GM21367 (cell line): ENCODE measurements around the gene C5orf63.
"Not testable (repeated sequence)": the region's sequence is repeated elsewhere in the genome, so short reads cannot be mapped to it uniquely, and the experiment has no call there.

ENCODE experiments used
- ATAC-seq: cut with Tn5 transposase; IDR thresholded peaks from one replicate; pipeline ENCODE4 v1.9.1; 2021; ENCODE audit not compliant: unreplicated experiment

The C5orf63 gene

DNA sequence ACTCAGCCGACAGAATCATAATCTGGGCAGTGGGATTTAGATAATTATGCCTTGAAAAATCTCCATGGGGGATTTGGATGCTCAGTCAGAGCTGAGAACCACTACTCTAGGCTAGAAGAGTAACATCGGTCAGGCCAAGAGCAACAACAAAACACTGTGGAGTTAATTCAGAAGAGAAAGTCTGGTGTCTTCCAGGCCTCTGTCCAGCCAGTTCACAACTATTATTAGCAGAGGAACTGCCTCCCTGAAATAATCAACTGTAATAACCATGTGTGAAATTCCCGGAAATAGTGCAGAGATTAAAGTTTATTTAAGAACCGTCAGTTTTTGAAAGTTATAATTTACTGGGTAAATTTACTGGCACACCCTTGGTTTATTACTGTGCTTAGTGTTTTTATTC is 34.8 kb downstream of the C5orf63 start:
- no peak for ATAC-seq

DNA sequence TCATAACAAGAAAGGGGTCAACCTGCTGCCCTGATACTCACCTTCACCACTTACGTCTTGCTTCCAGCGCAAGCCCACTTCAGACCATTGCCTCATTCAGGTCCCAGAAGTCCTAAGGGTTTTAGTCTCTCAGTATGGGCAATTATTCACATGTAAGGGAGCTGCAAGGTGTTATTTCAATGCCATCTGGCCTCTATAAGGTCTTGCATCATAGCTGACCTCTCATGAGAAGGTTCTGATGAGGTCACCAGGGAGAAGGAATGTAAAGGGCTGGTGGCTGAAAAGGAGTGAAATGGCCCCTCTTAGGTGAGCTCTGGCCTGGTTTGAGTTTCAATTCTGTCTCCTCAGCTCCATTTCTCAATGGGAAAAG is 41.5 kb downstream of the C5orf63 start:
- no peak for ATAC-seq

DNA sequence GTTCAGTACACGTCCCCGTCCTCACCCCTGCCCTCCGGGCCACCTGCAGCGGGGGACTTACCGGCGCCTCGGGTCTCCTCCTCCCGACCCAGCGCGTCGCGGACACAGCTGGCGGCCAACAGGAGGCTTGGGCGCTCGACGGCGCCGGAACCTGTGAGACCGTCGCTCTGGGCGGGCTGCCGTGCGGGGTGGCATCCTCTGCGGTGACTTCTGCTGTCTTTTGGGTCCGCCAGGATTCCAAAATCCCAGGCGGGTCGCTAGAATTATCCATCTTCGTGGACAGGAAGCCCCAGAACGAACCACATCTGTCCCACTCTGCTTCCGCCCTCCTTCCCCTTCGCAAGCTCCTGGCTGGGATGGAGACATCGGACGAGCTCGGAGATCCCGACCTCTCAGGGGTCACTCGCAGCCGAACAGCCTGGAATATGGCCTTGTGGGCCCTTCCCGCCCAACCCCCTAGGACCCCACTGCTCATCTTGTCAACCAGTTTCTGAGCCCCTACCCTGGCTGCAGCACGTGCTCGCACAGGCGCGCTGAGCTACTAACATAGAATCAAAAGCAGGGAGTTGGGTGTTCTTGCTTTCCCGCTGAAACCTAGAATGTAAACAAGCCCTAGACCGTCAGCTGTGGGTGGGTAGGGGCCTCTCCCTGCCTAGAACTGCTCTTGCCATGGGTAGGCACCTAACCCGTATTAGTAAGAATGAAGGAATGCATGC is 42.0 kb downstream of the C5orf63 start:
- peak; percentile 6 for ATAC-seq

DNA sequence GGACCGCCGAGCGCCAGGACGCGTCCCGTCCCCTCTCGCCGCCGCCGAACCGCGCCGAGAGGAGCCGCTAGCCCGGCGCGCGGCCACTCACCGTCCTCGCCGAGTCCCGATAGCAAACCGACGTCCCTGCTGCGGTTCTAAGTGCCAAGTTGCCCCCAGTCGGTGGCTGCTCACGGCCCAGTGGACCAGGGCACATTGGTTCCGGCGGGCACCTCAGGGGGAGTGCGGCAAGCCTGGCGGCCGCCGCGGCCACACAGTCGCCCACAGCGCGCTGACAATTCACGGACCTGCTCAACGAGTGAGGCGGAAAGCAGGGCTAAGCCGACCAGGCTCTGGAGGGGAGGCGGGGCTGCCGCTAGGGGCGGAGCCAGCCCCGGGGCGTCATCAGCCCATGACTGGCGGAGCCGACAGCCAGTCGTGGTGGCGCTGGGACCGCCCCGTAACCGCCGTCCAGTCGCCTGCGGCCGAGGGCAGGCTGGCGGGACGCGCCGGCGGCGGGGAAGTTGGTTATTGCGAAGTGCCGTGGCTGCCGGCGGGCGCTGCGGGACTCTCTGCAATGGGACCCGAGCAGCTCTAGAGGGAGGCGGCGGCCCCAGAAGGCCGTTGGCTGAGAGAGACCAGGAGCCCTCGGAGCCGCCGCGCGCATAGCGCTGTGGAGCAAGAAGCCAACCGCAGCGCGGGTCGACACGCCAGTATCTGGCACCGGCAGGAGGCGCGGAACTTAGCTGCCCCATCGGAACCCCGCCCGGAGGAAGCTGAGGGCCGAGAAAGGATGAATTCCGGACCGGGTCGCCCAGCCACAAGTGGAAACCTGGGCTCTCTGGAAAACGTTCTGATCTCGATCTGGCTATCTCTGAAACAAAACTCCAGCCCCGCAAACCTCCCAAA is 42.8 kb downstream of the C5orf63 start, which contains the start of gene MARCHF3:
MARCHF3 (minus strand) TSS at position 300 of the 888 bp plus-strand sequence. CDS start 112,387 bp downstream, outside the sequence.
- ATAC-seq = peak; percentile 97

DNA sequence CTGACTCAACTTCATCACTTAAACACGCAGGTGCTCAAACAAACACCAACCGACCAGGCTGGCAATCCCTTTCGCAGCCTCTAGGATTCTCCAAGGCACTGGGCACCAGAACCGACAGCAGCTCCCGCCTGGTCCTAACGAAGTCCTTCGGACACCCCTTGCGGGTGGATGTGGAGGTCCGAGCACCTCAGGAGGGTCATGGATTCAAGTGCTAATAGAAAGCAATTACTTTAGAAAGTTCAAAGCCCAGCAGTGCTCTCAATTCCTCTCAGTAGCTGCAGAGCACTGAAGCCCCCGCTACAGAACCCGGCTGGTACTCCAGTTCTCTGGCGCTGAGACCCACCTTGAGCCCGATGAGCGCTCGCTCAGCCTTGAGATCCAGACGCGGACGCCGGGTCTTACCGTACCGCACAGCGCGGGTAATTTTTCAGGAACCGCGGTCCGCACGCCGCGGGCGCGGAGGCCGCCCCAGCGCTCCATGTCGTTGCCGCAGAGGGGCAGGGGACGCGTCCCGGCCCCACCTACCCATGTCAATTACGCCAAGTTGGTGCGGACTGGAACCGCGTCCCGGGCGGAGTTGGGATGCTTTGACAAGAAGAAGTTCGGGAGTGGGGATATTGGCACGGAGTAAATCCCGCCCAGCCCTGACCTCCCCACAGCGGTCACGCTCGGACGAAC is 43.6 kb downstream of the C5orf63 start:
- ATAC-seq = no peak

DNA sequence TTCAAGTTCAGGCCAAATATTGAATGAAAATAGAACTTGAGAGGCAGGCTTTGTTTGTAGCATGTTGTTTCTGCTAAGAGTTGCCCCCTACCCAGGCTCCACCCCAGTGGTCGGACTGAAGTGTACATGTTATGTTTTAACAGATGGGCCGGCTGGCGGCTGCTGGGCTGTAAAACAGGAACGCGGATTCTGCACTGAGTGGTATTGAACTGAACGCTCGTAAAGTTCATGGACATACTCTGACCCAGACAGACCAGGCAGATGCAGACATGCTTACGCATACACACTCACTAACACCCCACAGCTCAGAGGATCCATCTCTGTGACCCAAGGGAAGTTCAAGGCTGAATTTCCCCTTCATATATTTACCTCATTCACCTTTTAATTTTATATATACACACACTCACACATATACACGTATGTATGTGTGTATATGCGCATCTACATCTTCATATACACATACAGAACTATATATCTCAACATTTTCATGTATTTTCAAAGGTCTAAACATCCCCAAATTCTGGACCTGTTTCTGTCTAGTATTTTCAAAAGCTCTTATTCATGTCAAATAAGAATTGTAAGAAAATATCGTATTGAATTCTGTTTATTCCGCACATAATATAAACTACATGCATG is 44.4 kb downstream of the C5orf63 start:
- ATAC-seq = no peak

DNA sequence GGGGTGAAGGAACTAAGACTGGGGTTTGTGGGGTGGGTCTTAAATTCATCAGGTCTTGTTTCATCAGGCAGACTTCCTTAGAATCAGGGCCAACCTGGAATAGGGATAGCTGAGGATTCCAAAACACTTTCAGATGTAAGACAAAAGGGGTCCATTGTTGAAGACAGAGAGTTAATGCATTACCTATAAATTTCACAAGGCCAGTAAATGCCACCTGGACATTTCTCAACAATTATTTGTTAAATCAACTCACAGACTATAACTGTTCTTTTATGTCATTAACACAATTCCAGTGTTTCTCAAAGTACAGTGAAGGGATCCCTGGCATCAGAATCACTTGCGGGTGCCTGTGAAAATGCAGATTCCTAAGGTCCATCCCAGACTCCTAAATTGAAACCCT is 45.8 kb downstream of the C5orf63 start:
- no peak for ATAC-seq

DNA sequence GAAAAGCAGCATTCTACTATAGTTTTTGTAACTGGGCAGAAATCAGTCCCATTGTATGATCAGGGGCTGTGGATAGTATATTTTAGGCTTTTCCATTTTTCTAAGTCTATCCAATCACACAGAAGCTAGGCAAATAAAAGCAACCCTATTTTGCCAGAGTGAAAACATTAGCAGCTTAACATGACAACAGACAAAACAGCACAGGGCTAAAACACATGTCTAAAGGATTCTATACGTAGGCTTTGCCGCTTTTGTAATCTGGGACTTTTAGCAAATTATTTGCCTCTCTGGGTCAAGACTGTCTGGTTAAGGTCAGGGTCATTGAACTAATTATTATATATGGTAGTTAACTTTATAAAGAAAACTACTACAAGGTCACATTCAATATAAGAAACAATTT is 47.1 kb downstream of the C5orf63 start:
- no peak for ATAC-seq

DNA sequence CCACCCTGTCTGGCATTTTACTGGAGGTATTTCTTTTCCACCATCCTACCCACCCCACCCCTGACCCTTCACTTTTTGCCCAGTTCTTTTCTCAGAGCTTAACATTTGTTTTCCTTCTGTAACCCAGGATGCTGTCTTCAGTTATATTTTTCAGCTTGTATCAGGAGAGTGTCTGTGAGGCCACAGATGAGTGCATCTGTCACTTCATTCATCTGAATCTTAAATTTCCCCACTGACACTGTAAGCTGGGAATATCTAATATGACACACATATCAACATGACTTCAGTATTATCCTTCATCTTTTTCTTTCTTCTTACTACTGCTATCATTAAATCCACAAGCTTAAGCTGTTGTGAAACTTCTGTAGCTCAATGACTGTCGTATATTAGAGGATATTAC is 47.8 kb downstream of the C5orf63 start:
- no peak for ATAC-seq

DNA sequence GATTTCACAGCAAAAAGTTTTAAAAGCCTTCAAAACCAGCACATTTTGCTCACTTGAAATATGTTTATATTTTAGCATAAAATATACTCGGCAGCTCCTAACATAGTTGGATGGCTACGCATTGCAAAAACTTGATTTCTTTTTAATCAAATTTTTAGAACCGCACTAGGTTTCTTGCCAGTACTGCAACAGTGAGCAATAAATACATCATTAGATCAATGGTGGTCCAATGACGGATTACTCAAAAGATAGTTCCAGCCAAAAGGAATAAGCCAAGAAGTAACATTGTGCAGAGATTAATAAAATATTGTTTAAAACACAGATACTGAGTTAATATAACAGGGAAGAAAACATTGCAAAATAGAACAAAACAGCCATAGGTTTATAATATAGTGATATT is 48.5 kb downstream of the C5orf63 start:
- no peak for ATAC-seq

DNA sequence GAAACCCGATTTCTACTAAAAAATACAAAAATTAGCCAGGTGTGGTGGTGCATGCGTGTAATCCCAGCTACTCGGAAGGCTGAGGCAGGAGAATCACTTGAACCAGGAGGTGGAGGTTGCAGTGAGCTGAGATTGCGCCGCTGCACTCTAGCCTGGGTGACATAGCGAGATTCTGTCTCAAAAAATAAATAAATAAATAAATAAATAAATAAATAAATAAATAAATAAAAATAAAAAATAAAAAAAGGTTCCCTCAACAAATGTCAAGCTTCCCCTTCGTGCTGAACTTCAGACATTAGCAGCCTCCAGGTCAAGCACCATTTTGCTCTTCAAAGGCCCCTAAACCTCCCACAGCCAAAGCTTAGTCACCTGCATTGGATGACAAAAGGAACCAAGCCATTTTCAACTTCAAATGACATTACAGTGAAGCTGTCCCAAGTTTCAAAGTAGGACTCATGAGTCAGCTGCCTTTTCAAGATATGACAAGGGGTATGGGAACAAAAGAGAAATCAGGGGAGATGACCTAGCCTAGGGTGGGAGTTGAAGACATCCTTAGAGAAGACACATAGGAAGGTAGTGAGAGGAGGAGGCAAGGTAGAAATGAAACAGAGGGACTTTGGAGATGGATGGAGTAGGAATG is 49.6 kb downstream of the C5orf63 start:
- not testable (repeated sequence) for ATAC-seq

DNA sequence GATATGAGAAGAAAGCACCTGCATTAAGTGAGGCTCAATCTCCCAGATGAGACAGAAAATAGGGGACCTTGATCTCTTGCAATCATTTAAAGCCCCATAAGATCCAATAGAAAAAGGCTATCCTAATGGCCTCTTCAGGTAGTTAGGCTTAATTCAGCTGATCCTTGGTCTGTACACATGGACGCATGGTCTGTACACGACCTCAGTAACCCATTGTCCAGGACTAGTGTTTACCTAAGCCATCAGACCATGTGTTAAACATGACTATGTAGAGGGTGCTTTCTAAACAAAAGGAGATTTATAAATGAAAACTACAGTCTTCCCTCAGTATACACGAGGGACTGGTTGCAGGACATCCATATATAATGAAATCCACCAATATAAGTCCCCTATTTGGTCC is 50.5 kb downstream of the C5orf63 start:
- no peak for ATAC-seq

DNA sequence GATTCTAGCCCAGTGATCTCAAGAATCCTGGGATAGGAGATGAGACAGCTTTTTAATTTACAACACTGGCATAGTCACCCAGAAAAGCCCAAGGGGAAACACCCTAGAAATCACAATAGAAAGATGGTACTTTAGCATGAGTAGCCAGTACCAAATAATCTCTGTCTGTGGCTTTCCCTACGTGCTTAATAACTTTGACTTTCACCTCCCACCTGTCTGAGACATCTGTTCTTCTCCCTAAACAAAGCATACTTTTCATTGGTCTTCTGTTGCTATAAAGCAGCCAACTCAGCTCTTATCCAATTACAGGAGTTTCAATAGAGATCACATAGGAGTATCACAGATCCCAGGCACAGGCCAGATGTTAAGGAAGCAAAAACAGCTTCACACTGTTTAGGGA is 53.4 kb downstream of the C5orf63 start:
- ATAC-seq = no peak

DNA sequence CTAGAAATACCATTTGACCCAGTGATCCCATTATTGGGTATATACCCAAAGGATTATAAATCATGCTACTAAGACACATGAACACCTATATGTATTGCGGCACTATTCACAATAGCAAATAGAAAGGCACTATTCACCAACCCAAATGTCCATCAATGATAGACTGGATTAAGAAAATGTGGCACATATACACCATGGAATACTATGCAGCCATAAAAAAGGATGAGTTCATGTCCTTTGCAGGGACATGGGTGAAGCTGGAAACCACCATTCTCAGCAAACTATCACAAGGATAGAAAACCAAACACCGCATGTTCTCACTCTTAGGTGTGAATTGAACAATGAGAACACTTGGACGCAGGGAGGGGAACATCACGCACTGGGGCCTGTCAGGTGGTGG is 56.6 kb downstream of the C5orf63 start:
- ATAC-seq = not testable (repeated sequence)

DNA sequence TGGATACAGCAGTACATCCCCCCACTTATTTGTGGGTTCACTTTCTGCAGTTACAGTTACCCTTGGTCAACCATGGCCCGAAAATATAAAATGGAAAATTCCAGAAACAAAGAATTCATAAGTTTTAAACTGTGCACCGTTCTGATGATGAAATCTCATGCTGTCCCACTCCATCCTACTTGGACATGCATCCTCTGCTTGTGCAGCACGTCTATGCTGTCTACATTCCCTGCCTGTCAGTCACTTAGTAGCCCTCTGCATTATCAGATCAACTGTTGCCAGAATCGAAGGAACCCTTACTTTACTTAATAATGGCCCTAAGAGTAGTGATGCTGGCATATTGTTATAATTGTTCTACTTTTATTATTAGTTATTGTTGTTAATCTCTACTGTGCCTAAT is 57.6 kb downstream of the C5orf63 start:
- ATAC-seq = no peak

DNA sequence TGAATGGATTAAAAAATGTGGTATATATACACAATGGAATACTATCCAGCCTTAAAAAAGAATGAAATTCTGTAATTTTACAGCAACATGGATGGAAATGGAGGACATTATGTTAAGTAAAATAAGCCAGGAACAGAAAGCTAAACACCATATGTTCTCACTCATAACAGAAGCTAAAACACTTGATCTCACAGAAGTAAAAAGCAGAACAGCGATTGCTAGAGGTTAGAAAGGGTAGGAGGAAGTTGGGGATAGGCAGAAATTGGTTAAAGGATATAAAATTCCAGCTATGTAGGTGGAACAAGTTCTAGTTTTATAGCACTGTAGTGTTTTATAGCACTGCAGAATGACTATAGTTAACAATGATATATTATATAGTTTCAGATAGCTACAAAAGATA is 58.7 kb downstream of the C5orf63 start:
- ATAC-seq = no peak

DNA sequence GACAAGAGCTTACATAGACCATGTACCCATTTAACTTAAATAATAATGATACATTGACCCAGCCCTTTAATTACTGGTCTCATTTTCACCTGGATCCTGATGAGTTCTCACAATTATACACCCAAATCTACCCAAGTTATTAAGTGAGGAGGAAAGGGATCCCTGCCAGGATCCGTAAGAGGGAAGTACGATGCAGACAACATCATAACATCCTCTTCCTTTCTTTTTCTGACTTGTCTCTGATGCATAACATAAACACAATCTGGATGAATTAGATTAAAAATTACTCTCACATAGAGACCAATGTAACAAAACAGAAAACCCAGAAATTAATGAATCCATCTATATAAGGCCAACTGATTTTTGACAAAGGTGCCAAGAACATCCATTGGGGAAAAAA is 59.9 kb downstream of the C5orf63 start:
- no peak for ATAC-seq

DNA sequence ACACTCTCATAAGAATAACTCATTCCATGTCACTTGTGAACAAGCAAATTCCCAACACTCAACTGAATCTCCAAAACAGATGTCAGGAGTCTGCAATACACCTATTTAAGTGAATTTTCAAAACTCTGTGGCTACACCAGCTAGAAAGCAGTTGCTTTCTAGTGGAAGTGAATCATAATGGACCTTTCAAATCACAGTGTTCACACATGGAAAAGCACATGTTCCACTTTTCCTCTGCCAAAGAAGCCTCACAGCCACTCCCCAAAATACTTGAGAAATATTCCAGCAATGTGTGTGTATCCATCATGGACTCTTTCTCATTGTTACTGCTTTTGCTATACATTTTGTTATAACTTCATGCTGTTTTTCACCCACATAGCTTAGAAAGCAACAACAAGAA is 60.4 kb downstream of the C5orf63 start:
- no peak for ATAC-seq

DNA sequence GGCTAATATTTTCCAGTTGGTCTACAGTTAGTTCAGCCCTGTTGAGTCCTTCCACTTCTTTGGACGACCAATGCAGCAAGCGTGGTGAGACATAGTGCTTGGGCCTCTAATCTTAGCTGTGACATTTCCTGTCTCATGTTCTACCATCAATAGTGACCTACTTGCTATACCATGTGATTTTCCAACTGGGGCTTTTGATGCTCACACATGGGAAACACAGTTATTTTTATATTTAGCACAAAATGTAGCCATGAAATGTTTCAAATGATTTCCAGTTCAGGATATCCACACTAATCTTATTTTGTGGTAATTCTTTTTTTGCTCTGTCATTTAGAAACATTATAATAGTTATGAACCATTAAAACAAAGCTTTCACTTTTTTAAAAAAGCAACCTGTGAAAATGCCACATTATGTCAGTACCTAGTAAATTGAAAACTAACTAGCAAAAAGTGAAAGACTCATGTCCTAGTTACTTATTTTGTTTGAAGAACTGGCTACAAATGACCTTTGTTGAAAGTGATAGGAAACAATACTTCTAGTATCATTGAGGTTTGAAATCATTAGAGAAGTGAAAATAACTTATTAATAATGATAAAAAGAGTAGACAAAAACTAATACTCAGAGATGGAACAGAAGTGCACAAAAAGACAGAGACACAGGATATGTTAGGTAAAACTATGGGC is 61.2 kb downstream of the C5orf63 start:
- peak; percentile 84 for ATAC-seq

DNA sequence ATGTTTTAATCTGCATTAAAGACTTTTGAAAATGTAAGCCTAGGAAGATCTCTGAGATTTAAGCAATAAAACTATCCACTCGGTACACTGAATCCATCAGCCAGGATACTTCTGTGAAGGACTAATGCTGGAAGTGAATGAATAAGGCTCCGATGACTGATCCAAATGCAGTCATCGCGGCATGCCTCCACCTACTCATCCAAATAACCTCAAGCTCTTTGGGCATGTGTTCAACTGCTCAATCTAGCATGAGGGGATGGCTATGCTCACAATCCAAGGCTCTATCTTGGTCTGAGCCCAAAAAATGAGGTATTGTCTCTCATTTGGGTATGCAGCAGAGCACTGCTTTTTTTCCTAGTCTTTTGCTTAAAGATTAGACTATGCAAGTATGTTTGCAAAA is 62.1 kb downstream of the C5orf63 start:
- ATAC-seq = no peak
